Activated CD4-positive, alpha-beta T cell treated with anti-CD3 and anti-CD28 coated beads for 4 hours (primary cell): Measurements from ENCODE around the gene DHRS7C.

Experiments
- DNase-seq, 2 donors: peaks; one replicate each; pipeline ENCODE4 v3.0.0-alpha.2; 2020

DHRS7C gene

DNA sequence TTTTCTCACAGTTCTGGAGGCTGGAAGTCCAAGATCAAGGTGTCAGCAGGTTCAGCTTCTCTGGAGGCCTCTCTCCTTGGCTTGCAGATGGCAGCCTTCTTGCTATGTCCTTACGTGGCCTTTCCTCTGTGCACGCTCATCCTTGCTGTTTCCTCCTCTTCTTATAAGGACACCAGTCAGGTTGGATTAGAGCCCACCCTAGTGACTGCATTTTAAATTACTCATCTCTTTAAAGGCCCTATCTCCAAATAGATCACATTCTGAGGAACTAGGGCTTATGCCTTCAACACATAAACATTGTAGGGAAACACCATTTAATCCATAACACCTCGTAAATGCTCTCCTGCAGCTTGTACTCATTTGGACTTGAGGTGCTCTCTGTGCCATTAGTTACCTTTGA lies 36.3 kb downstream of the DHRS7C start:
- no peak for DNase-seq

DNA sequence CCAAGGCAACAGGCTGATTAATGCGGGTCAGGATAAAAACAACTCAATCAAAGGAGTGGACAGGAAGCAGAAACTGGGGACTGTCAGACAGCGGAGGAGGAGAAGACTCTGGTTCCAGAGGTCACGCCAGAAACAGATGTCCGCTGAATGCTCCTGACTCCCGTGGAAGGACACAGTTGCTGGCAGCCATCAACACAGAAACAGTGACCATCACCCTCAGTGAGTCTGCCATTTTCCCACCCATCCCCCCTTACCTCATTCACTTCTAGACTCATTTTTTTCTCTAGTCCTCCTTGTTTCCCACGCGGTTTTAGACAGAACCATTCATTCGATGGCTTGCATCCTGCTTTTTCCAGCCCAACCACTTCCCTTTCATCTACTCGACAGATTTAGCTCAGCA lies 40.9 kb downstream of the DHRS7C start:
- no peak for DNase-seq

DNA sequence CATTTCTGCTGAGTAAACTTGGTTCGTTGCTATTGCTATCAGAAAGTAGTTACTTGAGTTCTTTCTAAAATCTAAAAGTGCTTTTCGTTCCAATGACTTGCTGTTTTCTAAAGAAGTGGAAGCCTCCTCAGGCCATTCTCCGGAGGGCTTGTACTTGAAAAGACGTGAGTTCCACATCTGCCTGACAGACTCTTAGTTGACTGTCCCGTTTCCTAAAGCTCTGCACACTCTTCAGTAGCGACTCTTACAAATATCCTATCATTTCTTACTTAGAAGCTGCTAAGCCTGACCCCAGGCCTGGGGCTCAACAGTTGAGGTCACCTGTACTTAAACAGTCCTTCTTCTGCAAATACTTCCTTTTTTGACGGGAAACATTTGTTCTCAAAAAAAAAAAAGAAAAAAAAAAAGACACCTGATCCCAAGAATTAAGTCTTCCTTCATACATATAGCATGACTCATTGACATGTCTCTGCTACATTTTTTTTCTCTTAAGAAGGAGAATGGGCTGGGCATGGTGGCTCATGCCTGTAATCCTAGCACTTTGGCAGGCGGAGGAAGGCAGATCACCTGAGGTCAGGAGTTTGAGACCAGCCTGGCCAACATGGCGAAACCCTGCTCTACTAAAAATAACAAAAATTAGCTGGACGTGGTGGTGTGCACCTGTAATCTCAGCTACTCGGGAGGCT lies 61.5 kb downstream of the DHRS7C start:
- DNase-seq, result no peak

DNA sequence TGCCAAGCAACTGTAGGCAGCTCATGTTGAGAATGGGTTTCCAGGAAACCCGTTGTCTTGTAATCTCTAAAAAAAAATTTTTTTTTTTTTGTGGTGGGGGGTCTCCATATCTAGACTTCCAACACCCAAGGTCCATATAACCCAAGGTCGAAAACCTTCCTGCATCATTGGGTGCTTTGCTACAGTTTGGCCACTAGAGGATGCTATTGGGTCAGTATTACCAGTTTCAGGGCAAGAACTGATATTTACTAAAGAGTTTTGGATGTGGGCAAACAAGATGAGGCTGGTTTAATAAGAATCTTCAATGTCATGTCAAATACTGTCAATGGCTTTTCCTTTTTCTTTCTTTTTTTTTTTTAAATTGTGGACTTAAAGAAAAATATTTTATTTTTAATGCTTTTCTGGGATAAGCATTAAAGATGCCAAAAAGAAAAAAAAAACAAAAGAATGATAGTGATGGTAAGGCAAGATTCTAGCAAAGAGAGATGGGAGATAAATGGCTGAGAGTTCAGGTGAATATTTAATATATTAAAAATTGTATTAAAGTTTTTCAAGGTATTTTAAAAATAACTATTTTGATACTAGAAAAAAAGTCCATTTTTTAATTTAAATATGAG lies 62.2 kb downstream of the DHRS7C start:
- no peak for DNase-seq

DNA sequence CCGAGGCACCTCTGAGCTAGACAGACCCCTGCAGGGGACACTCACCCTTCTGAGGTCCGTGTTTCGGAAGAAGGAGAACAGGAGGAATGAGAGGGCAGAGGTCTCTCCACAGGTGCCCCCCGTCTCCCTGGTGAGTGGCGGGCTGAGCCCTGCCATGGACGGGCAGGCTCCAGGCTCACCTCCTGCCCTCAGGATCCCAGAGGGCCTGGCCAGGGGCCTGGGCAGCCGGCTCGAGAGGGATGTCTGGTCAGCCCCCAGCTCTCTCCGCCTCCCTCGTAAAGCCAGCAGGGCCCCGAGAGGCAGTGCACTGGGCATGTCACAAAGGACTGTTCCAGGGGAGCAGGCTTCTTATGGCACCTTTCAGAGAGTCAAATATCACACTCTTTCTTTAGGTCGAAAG lies 62.8 kb downstream of the DHRS7C start:
- no peak for DNase-seq

DNA sequence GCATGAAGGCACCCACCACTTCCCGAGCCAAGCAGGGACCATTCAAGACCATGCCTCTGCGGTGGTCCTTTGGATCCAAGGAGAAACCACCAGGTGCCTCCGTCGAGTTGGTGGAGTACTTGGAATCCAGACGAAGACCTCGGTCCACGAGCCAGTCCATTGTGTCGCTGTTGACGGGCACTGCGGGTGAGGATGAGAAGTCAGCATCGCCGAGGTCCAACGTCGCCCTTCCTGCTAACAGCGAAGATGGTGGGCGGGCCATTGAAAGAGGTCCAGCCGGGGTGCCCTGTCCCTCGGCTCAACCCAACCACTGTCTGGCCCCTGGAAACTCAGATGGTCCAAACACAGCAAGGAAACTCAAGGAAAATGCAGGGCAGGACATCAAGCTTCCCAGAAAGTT lies 63.4 kb downstream of the DHRS7C start:
- DNase-seq, result no peak

DNA sequence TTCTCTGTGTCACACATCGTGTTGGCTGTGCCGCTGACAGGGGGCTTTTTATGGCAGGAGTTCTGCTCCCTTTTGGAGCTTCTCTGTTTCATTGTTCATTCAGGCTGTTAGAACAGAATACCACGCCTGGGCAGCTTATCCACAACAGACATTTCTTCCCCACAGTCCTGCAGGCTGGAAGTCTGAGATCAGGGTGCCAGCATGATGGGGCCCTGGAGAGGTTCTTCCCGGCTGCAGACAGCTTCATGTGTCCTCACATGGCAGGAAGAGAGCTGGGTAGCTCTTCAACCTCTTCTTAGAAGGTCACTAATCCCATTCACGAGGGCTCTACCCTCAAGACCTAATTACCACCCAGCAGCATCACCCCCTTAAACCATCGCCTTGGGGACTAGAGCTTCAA lies 65.1 kb downstream of the DHRS7C start:
- DNase-seq, result no peak

DNA sequence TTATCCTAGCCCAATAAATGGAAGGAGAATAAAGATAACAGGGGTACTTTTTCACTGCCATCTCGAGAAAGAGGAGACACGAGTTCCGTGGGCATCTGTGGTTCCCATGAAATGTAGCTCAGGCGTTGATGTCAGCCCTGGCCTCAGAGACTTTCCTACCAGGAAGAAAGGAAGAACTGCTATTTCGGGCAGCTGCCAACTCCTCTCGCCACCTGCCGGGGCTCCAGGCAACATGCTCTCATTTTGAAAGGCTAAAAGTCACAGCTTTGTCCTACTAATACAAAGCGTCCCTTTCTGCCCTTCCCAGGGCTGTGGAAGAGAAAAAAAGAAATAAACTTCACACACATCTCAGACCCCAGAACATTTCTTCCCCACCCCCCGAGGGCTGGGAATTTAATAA lies 65.8 kb downstream of the DHRS7C start:
- no peak for DNase-seq
